ENCODE data around the gene PLGRKT.
A peak's percentile ranks its signal among the peaks of the same experiment; 100 is the strongest.

The PLGRKT gene

GRCh38 chr9:5408596-5408995 is 29.1 kb downstream of the PLGRKT start:
- no peak for TF ChIP-seq POLR2AphosphoS5 (IDR thresholded peaks at IDR 0.05; ENCODE audit: low read depth, low read length)
- TF ChIP-seq TAF1 (IDR thresholded peaks at IDR 0.05; ENCODE audit: borderline replicate concordance, insufficient read depth, low read length), result no peak
- TF ChIP-seq SIN3A (IDR thresholded peaks at IDR 0.05; ENCODE audit: borderline replicate concordance, insufficient read depth, low read length), result no peak
- no peak for TF ChIP-seq FOXP2 (optimal IDR thresholded peaks at IDR 0.05; ENCODE audit: borderline replicate concordance, extremely low read depth, extremely low read length, insufficient read depth)
- TF ChIP-seq REST (IDR thresholded peaks at IDR 0.05; ENCODE audit: insufficient read depth in 1 of 2, low read depth in 2 of 2, low read length in 2 of 2), result no peak

GRCh38 chr9:5402217-5402616 is 35.5 kb downstream of the PLGRKT start:
- TF ChIP-seq TAF1 (IDR thresholded peaks at IDR 0.05; ENCODE audit: borderline replicate concordance, insufficient read depth, low read length) (no peak), SIN3A (IDR thresholded peaks at IDR 0.05; ENCODE audit: borderline replicate concordance, insufficient read depth, low read length) (no peak), FOXP2 (optimal IDR thresholded peaks at IDR 0.05; ENCODE audit: borderline replicate concordance, extremely low read depth, extremely low read length, insufficient read depth) (no peak), REST (IDR thresholded peaks at IDR 0.05; ENCODE audit: insufficient read depth in 1 of 2, low read depth in 2 of 2, low read length in 2 of 2) (no peak), POLR2AphosphoS5 (IDR thresholded peaks at IDR 0.05; ENCODE audit: low read depth, low read length) (no peak)

- peak in 1 of 2 experiments; percentile 39; a peak in 1 of 4 replicates for TF ChIP-seq REST (IDR thresholded peaks at IDR 0.05; ENCODE audit: insufficient read depth in 1 of 2, low read depth in 2 of 2, low read length in 2 of 2)
Observed at GRCh38 chr9:5397547-5397946, 40.2 kb downstream of the PLGRKT start.

- TF ChIP-seq TAF1 (IDR thresholded peaks at IDR 0.05; ENCODE audit: borderline replicate concordance, insufficient read depth, low read length) (no peak), POLR2AphosphoS5 (IDR thresholded peaks at IDR 0.05; ENCODE audit: low read depth, low read length) (no peak), SIN3A (IDR thresholded peaks at IDR 0.05; ENCODE audit: borderline replicate concordance, insufficient read depth, low read length) (no peak), FOXP2 (optimal IDR thresholded peaks at IDR 0.05; ENCODE audit: borderline replicate concordance, extremely low read depth, extremely low read length, insufficient read depth) (no peak), REST (IDR thresholded peaks at IDR 0.05; ENCODE audit: insufficient read depth in 1 of 2, low read depth in 2 of 2, low read length in 2 of 2) (no peak)
Observed at GRCh38 chr9:5395428-5395827, 42.3 kb downstream of the PLGRKT start.

- TF ChIP-seq FOXP2 (optimal IDR thresholded peaks at IDR 0.05; ENCODE audit: borderline replicate concordance, extremely low read depth, extremely low read length, insufficient read depth) (no peak), SIN3A (IDR thresholded peaks at IDR 0.05; ENCODE audit: borderline replicate concordance, insufficient read depth, low read length) (no peak), TAF1 (IDR thresholded peaks at IDR 0.05; ENCODE audit: borderline replicate concordance, insufficient read depth, low read length) (no peak), POLR2AphosphoS5 (IDR thresholded peaks at IDR 0.05; ENCODE audit: low read depth, low read length) (no peak), REST (IDR thresholded peaks at IDR 0.05; ENCODE audit: insufficient read depth in 1 of 2, low read depth in 2 of 2, low read length in 2 of 2) (no peak)
Observed at GRCh38 chr9:5393497-5393896, 44.2 kb downstream of the PLGRKT start.
